Naive thymus-derived CD4-positive, alpha-beta T cell (primary cell): Measurements from ENCODE around the gene RPGR. TPM values are rescaled to one million over a fixed set of nuclear protein-coding genes. Genes with fewer than 3 reads are reported as not detected.

Source experiments
- polyA plus RNA-seq, 2 donors: library from polyadenylated mRNA; unstranded; fragments of 300-500 nt; fragmentation: Illumina TruSeq; gene quantifications; one replicate each; pipeline ENCODE4 v1.2.3, GENCODE V29; 2021
- total RNA-seq, 6 experiments: library from RNA in 5 of 6; stranded (reverse) in 5 of 6; gene quantifications; 1 replicate in 5 of 6; 2 replicates in 1 of 6; pipeline ENCODE4 v1.2.3 and lab custom pipeline; 2021 to 2026

The RPGR gene
- total and polyA plus RNA-seq, 7 experiments from 2014 or later, result 4.3 to 26.0 (median 10.1) TPM

Other genes starting within 250 kb of the RPGR start
- not detected for gene SRPX, start 106.6 kb downstream of the RPGR start, total RNA-seq
- gene SRPX, start 106.6 kb downstream of the RPGR start, polyA plus RNA-seq, result not detected
- not detected for gene OTC, start 25.1 kb upstream of the RPGR start, total RNA-seq
- not detected for gene OTC, start 25.1 kb upstream of the RPGR start, polyA plus RNA-seq
- gene TSPAN7, start 234.0 kb upstream of the RPGR start, total RNA-seq, result under 1 TPM in 3 of 5 experiments, not detected in 2; 0.27 to 0.48 (median 0.41) TPM
- 1 to 10 TPM in 1 of 2 donors, under 1 TPM in 1; 0.65 to 1.3 TPM for gene TSPAN7, start 234.0 kb upstream of the RPGR start, polyA plus RNA-seq